WTC11 (cell line): Measurements from ENCODE around the gene TPR. TPM values are rescaled to one million over a fixed set of nuclear protein-coding genes. Genes with fewer than 3 reads are reported as not detected.

Experiments
- ATAC-seq: fragments of 200-7000 bp; cut with Tn5 transposase; 2 replicates; pipeline ENCODE4 v1.10.0; 2021; ENCODE audit warnings: mild to moderate bottlenecking, moderate library complexity
- CTCF ChIA-PET: fragments of 300-600 bp; sonication (Branson Sonifier 250); formaldehyde crosslinking; loops from one replicate; lab custom pipeline; 2021; ENCODE audit warnings: antibody characterized with exemption; lab: Charles Lee
- POLR2A ChIA-PET: fragments of 350-600 bp; sonication (Branson Sonifier 250); formaldehyde crosslinking; loops from one replicate; lab custom pipeline; 2021; ENCODE audit warnings: antibody characterized with exemption; lab: Charles Lee
- DNase-seq: peaks from one replicate; pipeline ENCODE4 v3.0.0; 2021; ENCODE audit warnings: low spot score
- H3K27ac Mint-ChIP-seq: 2 replicates; pipeline ENCODE4 v1.8.0; 2021; ENCODE audit warnings: mixed read lengths
- H3K27me3 Mint-ChIP-seq: 2 replicates; pipeline ENCODE4 v1.8.0; 2021; ENCODE audit warnings: low read depth, mild to moderate bottlenecking, moderate library complexity, mixed read lengths
- H3K36me3 Mint-ChIP-seq: 2 replicates; pipeline ENCODE4 v1.8.0; 2021; ENCODE audit warnings: mixed read lengths
- H3K4me1 Mint-ChIP-seq: 2 replicates; pipeline ENCODE4 v1.8.0; 2022; ENCODE audit warnings: mixed read lengths
- H3K4me3 Mint-ChIP-seq: 2 replicates; pipeline ENCODE4 v1.8.0; 2021; ENCODE audit warnings: mild to moderate bottlenecking, moderate library complexity, mixed read lengths
- H3K9me3 Mint-ChIP-seq: 2 replicates; pipeline ENCODE4 v1.8.0; 2021; ENCODE audit warnings: mixed read lengths
- ARID4B ChIP-seq: sonication (generic); formaldehyde crosslinking; IDR thresholded peaks from 2 replicates; pipeline ENCODE4 v1.8.0; 2023; ENCODE audit warnings: missing genetic modification reagents, mild to moderate bottlenecking, borderline replicate concordance
- E2F1 ChIP-seq: sonication (generic); formaldehyde crosslinking; IDR thresholded peaks from 2 replicates; pipeline ENCODE4 v1.8.0; 2022; ENCODE audit warnings: mild to moderate bottlenecking, missing genetic modification reagents
- E2F5 ChIP-seq: sonication (generic); formaldehyde crosslinking; IDR thresholded peaks from 2 replicates; pipeline ENCODE4 v1.8.1; 2022; ENCODE audit warnings: mild to moderate bottlenecking, moderate library complexity, missing genetic modification reagents
- EMX1 ChIP-seq: fragments of 250-450 bp; sonication (Bioruptor Pico); IDR thresholded peaks from 2 replicates; pipeline ENCODE4 v1.8.0; 2021; ENCODE audit warnings: mild to moderate bottlenecking
- ESRRA ChIP-seq: sonication (generic); formaldehyde crosslinking; IDR thresholded peaks from 2 replicates; pipeline ENCODE4 v1.8.1; 2022; ENCODE audit warnings: mild to moderate bottlenecking, missing genetic modification reagents, borderline replicate concordance
- JUN ChIP-seq: sonication (generic); formaldehyde crosslinking; IDR thresholded peaks from 2 replicates; pipeline ENCODE4 v1.8.0; 2023; ENCODE audit warnings: mild to moderate bottlenecking, missing genetic modification reagents
- NFE2L1 ChIP-seq: sonication (generic); formaldehyde crosslinking; IDR thresholded peaks from 2 replicates; pipeline ENCODE4 v1.8.1; 2023; ENCODE audit warnings: missing genetic modification reagents
- RELA ChIP-seq: sonication (generic); formaldehyde crosslinking; IDR thresholded peaks from 2 replicates; pipeline ENCODE4 v1.8.1; 2022; ENCODE audit warnings: missing genetic modification reagents, mild to moderate bottlenecking, borderline replicate concordance
- SMAD3 ChIP-seq: sonication (generic); formaldehyde crosslinking; IDR thresholded peaks from 2 replicates; pipeline ENCODE4 v1.8.0; 2022; ENCODE audit warnings: missing genetic modification reagents, mild to moderate bottlenecking, borderline replicate concordance
- USF2 ChIP-seq: sonication (generic); formaldehyde crosslinking; IDR thresholded peaks from 2 replicates; pipeline ENCODE4 v1.8.1; 2023; ENCODE audit warnings: mild to moderate bottlenecking, missing genetic modification reagents, moderate library complexity
- ZBTB21 ChIP-seq: sonication (generic); formaldehyde crosslinking; IDR thresholded peaks from 2 replicates; pipeline ENCODE4 v1.8.1; 2023; ENCODE audit warnings: mild to moderate bottlenecking, missing genetic modification reagents, borderline replicate concordance
- ZMAT4 ChIP-seq: fragments of 250-450 bp; sonication (Bioruptor Pico); IDR thresholded peaks from 2 replicates; pipeline ENCODE4 v1.9.0; 2021; ENCODE audit warnings: mild to moderate bottlenecking
- ZNF138 ChIP-seq: sonication (generic); formaldehyde crosslinking; conservative IDR thresholded peaks from 2 replicates; pipeline ENCODE4 v1.8.1; 2022; ENCODE audit warnings: mild to moderate bottlenecking, moderate library complexity, missing genetic modification reagents
- ZNF281 ChIP-seq: sonication (generic); formaldehyde crosslinking; IDR thresholded peaks from 2 replicates; pipeline ENCODE4 v1.8.0; 2023; ENCODE audit warnings: mild to moderate bottlenecking, missing genetic modification reagents
- ZNF416 ChIP-seq: fragments of 250-450 bp; sonication (Bioruptor Pico); IDR thresholded peaks from 2 replicates; pipeline ENCODE4 v1.9.0; 2021; ENCODE audit warnings: mild to moderate bottlenecking, inconsistent platforms
- ZNF423 ChIP-seq: fragments of 250-450 bp; sonication (Bioruptor Pico); IDR thresholded peaks from 2 replicates; pipeline ENCODE4 v2.1.2; 2022; ENCODE audit warnings: mild to moderate bottlenecking, moderate library complexity
- ZNF512 ChIP-seq: sonication (generic); formaldehyde crosslinking; IDR thresholded peaks from 2 replicates; pipeline ENCODE4 v1.8.1; 2022; ENCODE audit warnings: missing genetic modification reagents, borderline replicate concordance
- ZNF671 ChIP-seq: fragments of 250-450 bp; sonication (Bioruptor Pico); IDR thresholded peaks from 2 replicates; pipeline ENCODE4 v1.8.0; 2021; ENCODE audit warnings: mild to moderate bottlenecking
- total RNA-seq: library from RNA; stranded (reverse); gene quantifications from 3 replicates; pipeline ENCODE4 v1.2.3, GENCODE V29; 2021

TPR gene
- total RNA-seq, 1 experiment from 2014 or later = 119 TPM

GRCh38 chr1:186302381-186302920 lies 72.6 kb downstream of the TPR start:
- CTCF ChIA-PET = interaction anchor here (1.6 kb wide), 1 partner anchor 73 kb away, joined by 4 read pairs; the partner anchor contains the start of genes ODR4 and TPR

GRCh38 chr1:186301448-186301847 lies 73.6 kb downstream of the TPR start:
- H3K9me3 Mint-ChIP-seq = no peaks in the 10 kb centered on the region
- H3K27me3 Mint-ChIP-seq = no peaks in the 10 kb centered on the region; the same call in 1 of the 2 replicates
- H3K36me3 Mint-ChIP-seq = no peaks in the 10 kb centered on the region
- H3K4me3 Mint-ChIP-seq = no peak overlapping the region
- H3K27ac Mint-ChIP-seq = no peak overlapping the region
- DNase-seq (no peak), ATAC-seq (no peak)
- no peaks in the 10 kb centered on the region for H3K4me1 Mint-ChIP-seq
- ChIA-PET CTCF (interaction anchor here (1.6 kb wide), 1 partner anchor 74 kb away, joined by 4 read pairs; the partner anchor contains the start of genes ODR4 and TPR), POLR2A (no interaction called here)
- TF ChIP-seq ZMAT4 (CRISPR knock-in tag) (no peak), USF2 (CRISPR knock-in tag) (no peak), E2F5 (CRISPR knock-in tag) (no peak), ESRRA (CRISPR knock-in tag) (no peak), ZNF281 (CRISPR knock-in tag) (no peak), ZNF423 (CRISPR knock-in tag) (no peak), ZNF138 (CRISPR knock-in tag) (no peak), RELA (no peak), ARID4B (no peak), EMX1 (no peak), ZBTB21 (no peak), ZNF416 (CRISPR knock-in tag) (no peak)

More at GRCh38 chr1:186302381-186302920, 72.6 kb downstream of the TPR start:
- POLR2A ChIA-PET = no interaction called here
- DNase-seq (no peak), ATAC-seq (no peak)
- no peak overlapping the region for H3K27ac Mint-ChIP-seq
- H3K27me3 Mint-ChIP-seq = no peaks in the 10 kb centered on the region; the same call in 1 of the 2 replicates
- no peaks in the 10 kb centered on the region for H3K36me3 Mint-ChIP-seq
- no peak overlapping the region for H3K4me3 Mint-ChIP-seq
- no peaks in the 10 kb centered on the region for H3K4me1 Mint-ChIP-seq
- no peaks in the 10 kb centered on the region for H3K9me3 Mint-ChIP-seq
- TF ChIP-seq ZNF671 = no peak
- no peak for TF ChIP-seq JUN (CRISPR knock-in tag)
- no peak for TF ChIP-seq ZNF423 (CRISPR knock-in tag)
- TF ChIP-seq E2F1 (CRISPR knock-in tag) = no peak
- TF ChIP-seq SMAD3 (CRISPR knock-in tag) = no peak
- TF ChIP-seq NFE2L1 (CRISPR knock-in tag) = no peak
- no peak for TF ChIP-seq ZNF512 (CRISPR knock-in tag)
